Uterus (tissue), 4 donors: ENCODE data around the gene ABHD15. TPM values are rescaled to one million over a fixed set of nuclear protein-coding genes. Genes with fewer than 3 reads are reported as not detected.

Experiments used
- DNase-seq, 2 donors: peaks; one replicate each; pipeline ENCODE4 v3.0.0-alpha.2; 2019 to 2020
- H3K27ac ChIP-seq, 2 donors: fragments of 200-600 bp; sonication (generic); 1 replicate in 1 of 2; 2 replicates in 1 of 2; pipeline ENCODE4 v1.5.1; 2016 to 2018
- H3K27me3 ChIP-seq, 2 donors: fragments of 200-600 bp; sonication (generic); one replicate each; pipeline ENCODE4 v1.5.1; 2018 to 2019; ENCODE audit warnings: control low read depth in 1 of 2
- H3K36me3 ChIP-seq, 2 donors: fragments of 200-600 bp; sonication (generic); one replicate each; pipeline ENCODE4 v1.5.1; 2019; ENCODE audit warnings: control low read depth in 1 of 2
- H3K4me1 ChIP-seq, 2 donors: fragments of 200-600 bp; sonication (generic); one replicate each; pipeline ENCODE4 v1.5.1; 2018 to 2019; ENCODE audit warnings: control low read depth in 1 of 2
- H3K4me3 ChIP-seq, 2 donors: fragments of 200-600 bp; sonication (generic); 1 replicate in 1 of 2; 2 replicates in 1 of 2; pipeline ENCODE4 v1.5.1; 2018 to 2019; ENCODE audit warnings: mild to moderate bottlenecking in 1 of 2
- H3K9me3 ChIP-seq, 2 donors: fragments of 200-600 bp; sonication (generic); one replicate each; pipeline ENCODE4 v1.5.1; 2019; ENCODE audit warnings: control low read depth in 1 of 2
- POLR2A ChIP-seq, 2 donors: fragments of 450-650 bp; IDR thresholded peaks; one replicate each; pipeline ENCODE4 v1.6.1; 2016; ENCODE audit warnings: antibody characterized with exemption in 2 of 2, mild to moderate bottlenecking in 1 of 2, moderate library complexity in 1 of 2
- intact Hi-C: fragments of 100-400 bp; cut with DNase I; formaldehyde crosslinking; loops from one replicate; pipeline ENCODE4 v1.15.1; 2023; ENCODE audit warnings: low total_unique reads
- total RNA-seq, 4 donors: library from RNA; depleted of rRNA in 3 of 4; stranded (reverse); fragments of >200 nt in 3 of 4; gene quantifications; one replicate each; pipeline versions ENCODE4 v1.1.0 to v1.2.4, GENCODE V29; 2014 to 2023
- TF ChIP-seq, protein P1 (sequence below), 4 experiments: fragments of 200-600 bp in 2 of 4; fragments of 450-650 bp in 2 of 4; sonication (generic) in 2 of 4; IDR thresholded peaks; one replicate each; pipeline ENCODE4 v1.5.1; 2016 to 2019; ENCODE audit warnings: antibody characterized with exemption in 4 of 4, mild to moderate bottlenecking in 2 of 4, moderate library complexity in 1 of 4
- donor health status: DM: yes; HTN: yes; CAD: no.

Gene ABHD15
- total RNA-seq, 4 donors from 2014 or later, result 0.26 to 11.4 (median 4.4) TPM

- Histone ChIP-seq H3K4me3 (no peak overlapping the region), H3K27ac (peak overlapping the region; percentile 71 to 89), H3K27me3 (no peaks in the 10 kb centered on the region), H3K9me3 (no peaks in the 10 kb centered on the region), H3K36me3 (no peaks in the 10 kb centered on the region), H3K4me1 (peaks cover 0 to 21% of the 10 kb centered on the region in 2 donors)
- TF ChIP-seq POLR2A (IDR thresholded peaks at IDR 0.05), result no peak
- TF ChIP-seq, protein P1, sequence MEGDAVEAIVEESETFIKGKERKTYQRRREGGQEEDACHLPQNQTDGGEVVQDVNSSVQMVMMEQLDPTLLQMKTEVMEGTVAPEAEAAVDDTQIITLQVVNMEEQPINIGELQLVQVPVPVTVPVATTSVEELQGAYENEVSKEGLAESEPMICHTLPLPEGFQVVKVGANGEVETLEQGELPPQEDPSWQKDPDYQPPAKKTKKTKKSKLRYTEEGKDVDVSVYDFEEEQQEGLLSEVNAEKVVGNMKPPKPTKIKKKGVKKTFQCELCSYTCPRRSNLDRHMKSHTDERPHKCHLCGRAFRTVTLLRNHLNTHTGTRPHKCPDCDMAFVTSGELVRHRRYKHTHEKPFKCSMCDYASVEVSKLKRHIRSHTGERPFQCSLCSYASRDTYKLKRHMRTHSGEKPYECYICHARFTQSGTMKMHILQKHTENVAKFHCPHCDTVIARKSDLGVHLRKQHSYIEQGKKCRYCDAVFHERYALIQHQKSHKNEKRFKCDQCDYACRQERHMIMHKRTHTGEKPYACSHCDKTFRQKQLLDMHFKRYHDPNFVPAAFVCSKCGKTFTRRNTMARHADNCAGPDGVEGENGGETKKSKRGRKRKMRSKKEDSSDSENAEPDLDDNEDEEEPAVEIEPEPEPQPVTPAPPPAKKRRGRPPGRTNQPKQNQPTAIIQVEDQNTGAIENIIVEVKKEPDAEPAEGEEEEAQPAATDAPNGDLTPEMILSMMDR (IDR thresholded peaks at IDR 0.05), result no peak
- intact Hi-C loops, result no loop called here
- DNase-seq, result no peak
Observed at GRCh38 chr17:29587591-29587990, 20.8 kb upstream of the ABHD15 start.

GRCh38 chr17:29586676-29587469 is 20.0 kb upstream of the ABHD15 start:
- peak overlapping the region; percentile 16 to 53 for H3K27ac ChIP-seq
- DNase-seq, result peak in 1 of 2 donors; percentile 16
- no peak for TF ChIP-seq POLR2A (IDR thresholded peaks at IDR 0.05)
- TF ChIP-seq, protein P1 (IDR thresholded peaks at IDR 0.05), result no peak
- H3K4me1 ChIP-seq, result peaks cover 0 to 14% of the 10 kb centered on the region in 2 donors
- no peaks in the 10 kb centered on the region for H3K36me3 ChIP-seq
- intact Hi-C loops, result no loop called here
- H3K27me3 ChIP-seq, result no peaks in the 10 kb centered on the region
- H3K9me3 ChIP-seq, result no peaks in the 10 kb centered on the region
- no peak overlapping the region for H3K4me3 ChIP-seq

DNA sequence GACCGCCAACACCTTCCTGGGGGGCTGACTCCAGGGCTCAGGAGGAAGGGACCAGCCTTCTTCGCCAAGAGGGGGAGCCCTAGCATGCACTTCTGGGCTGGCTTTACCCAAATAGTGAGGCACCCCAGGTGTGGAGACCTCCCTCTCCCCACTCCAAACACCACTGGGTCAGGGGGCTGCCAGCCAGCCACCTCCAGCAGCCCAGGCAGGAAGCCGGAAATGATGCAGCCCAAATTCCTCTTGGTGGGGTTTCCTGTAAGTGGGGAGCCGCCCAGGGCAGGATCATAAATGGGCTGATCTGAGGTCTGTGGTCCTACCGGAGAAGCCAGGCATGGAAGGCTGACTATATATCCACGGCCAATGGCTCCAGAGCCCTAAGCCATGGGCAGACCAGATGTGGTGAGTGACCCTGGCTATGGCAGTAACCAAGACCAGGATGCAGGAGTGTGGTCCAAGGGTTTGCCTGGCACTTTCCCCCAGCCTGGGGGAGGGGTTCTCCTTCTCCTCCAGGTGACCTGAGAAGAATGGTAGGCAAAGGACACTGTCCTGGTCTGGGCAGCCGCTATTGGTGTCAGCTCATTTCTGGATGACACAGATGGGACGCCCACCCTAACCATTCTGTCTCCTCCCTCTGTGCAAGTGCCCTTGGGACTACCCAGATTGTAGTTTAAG is 18.4 kb upstream of the ABHD15 start:
- peak; percentile 16 to 58 for DNase-seq
- peaks cover 0 to 8% of the 10 kb centered on the region in 2 donors for H3K4me1 ChIP-seq
- TF ChIP-seq, protein P1 (IDR thresholded peaks at IDR 0.05), result peak in 2 of 4 experiments; percentile 7 to 23
- peak in 1 of 2 donors; percentile 10 for TF ChIP-seq POLR2A (IDR thresholded peaks at IDR 0.05)
- peak overlapping the region; percentile 53 to 55 for H3K27ac ChIP-seq
- intact Hi-C loops, result no loop called here
- no peaks in the 10 kb centered on the region for H3K9me3 ChIP-seq
- H3K36me3 ChIP-seq, result no peaks in the 10 kb centered on the region
- no peaks in the 10 kb centered on the region for H3K27me3 ChIP-seq
- H3K4me3 ChIP-seq, result peak overlapping the region in 1 of 2 donors; percentile 2

DNA sequence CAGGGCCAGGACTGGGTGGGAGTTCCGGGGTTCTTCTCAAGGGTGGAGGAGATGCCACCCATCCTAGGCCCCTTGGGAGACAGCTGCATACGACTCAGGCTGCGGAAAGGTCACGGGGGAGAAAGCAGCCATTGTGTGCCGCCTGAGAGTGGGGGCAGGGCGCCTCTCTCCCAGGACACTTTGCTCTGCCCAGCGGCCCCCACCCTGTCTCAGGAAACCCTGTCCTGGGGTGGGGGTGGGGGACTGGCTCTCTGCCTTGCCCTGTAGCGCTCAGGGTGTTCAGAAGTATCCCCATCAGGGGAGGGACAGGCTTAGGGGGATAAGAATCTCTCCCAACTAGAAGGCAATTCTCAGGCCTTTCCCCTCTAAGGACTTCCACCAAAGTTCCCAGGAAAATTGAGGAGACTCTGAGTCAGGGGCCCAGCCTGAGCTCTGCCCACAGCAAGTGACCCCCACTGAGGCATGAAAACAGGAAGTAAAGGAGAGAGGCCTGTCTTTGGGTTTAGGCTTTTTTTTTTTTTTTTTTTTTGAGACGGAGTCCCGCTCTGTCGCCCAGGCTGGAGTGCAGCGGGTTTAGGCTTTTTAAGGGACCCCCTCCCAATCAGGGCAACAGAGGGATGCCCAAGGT is 17.7 kb upstream of the ABHD15 start:
- TF ChIP-seq, protein P1 (IDR thresholded peaks at IDR 0.05), result no peak
- TF ChIP-seq POLR2A (IDR thresholded peaks at IDR 0.05), result no peak
- H3K4me1 ChIP-seq, result peaks cover 0 to 6% of the 10 kb centered on the region in 2 donors
- H3K9me3 ChIP-seq, result no peaks in the 10 kb centered on the region
- no peak overlapping the region for H3K4me3 ChIP-seq
- peak in 1 of 2 donors; percentile 21 for DNase-seq
- H3K27ac ChIP-seq, result peak overlapping the region; percentile 53 to 54
- H3K36me3 ChIP-seq, result no peaks in the 10 kb centered on the region
- intact Hi-C loops, result no loop called here
- no peaks in the 10 kb centered on the region for H3K27me3 ChIP-seq
